H1 (cell line): ENCODE data around the gene BMAL2. TPM values are rescaled to one million over a fixed set of nuclear protein-coding genes. Genes with fewer than 3 reads are reported as not detected.

Experiments used
- CEBPB ChIP-seq: IDR thresholded peaks from 2 replicates; pipeline ENCODE4 v1.6.1; 2012; ENCODE audit warnings: low read depth, low read length
- CHD7 ChIP-seq: fragments of 300-600 bp; sonication (generic); IDR thresholded peaks from 2 replicates; pipeline ENCODE4 v1.7.1; 2012; ENCODE audit warnings: low read length, moderate library complexity, mild to moderate bottlenecking, inconsistent platforms; ENCODE audit not compliant: insufficient replicate concordance
- CTBP2 ChIP-seq: IDR thresholded peaks from 2 replicates; pipeline ENCODE4 v1.7.0; 2011; ENCODE audit warnings: borderline replicate concordance, mild to moderate bottlenecking, moderate library complexity, mixed read lengths, low read length; ENCODE audit not compliant: insufficient read depth, insufficient read length
- EP300 ChIP-seq, 2 experiments: IDR thresholded peaks; 1 replicate in 1 of 2; 2 replicates in 1 of 2; pipeline ENCODE4 v1.6.1; 2011 to 2012; ENCODE audit warnings: low read depth in 2 of 2, low read length in 2 of 2, mild to moderate bottlenecking in 2 of 2, borderline replicate concordance in 1 of 2, inconsistent platforms in 1 of 2, moderate library complexity in 1 of 2
- FOSL1 ChIP-seq: IDR thresholded peaks from 2 replicates; pipeline ENCODE4 v1.6.1; 2011; ENCODE audit warnings: mild to moderate bottlenecking, low read depth, low read length, moderate library complexity; ENCODE audit not compliant: insufficient read depth
- KDM4A ChIP-seq: IDR thresholded peaks from one replicate; pipeline ENCODE4 v1.7.1; 2012; ENCODE audit warnings: low read depth, mild to moderate bottlenecking, moderate library complexity, low read length, inconsistent platforms; ENCODE audit not compliant: severe bottlenecking
- KDM5A ChIP-seq: fragments of 200-600 bp; IDR thresholded peaks from 2 replicates; pipeline ENCODE4 v1.7.1; 2012; ENCODE audit warnings: mild to moderate bottlenecking, low read length, inconsistent platforms, mixed read lengths
- PHF8 ChIP-seq: fragments of 200-600 bp; sonication (generic); conservative IDR thresholded peaks from 2 replicates; pipeline ENCODE4 v1.7.1; 2012; ENCODE audit warnings: low read depth, mild to moderate bottlenecking, inconsistent platforms, low read length, moderate library complexity
- TAF7 ChIP-seq: optimal IDR thresholded peaks from 2 replicates; pipeline ENCODE3; 2011; ENCODE audit warnings: low read depth, mild to moderate bottlenecking, inconsistent platforms, low read length, moderate library complexity, borderline replicate concordance
- polyA plus RNA-seq, 7 experiments: library from polyadenylated mRNA; depleted of rRNA in 3 of 7; stranded (reverse) in 5 of 7; unstranded in 2 of 7; fragments of >200 nt in 5 of 7; fragments of 200-250 nt in 2 of 7; gene quantifications; 1 replicate in 5 of 7; 2 replicates in 1 of 7; 4 replicates in 1 of 7; pipeline versions ENCODE4 v1.2.1 to v1.2.3, GENCODE V29; 2011 to 2013; ENCODE audit warnings: missing spikeins in 2 of 7, mixed read lengths in 2 of 7
- total RNA-seq: library from RNA; stranded (reverse); fragmentation: NEBNext Ultra II Directional; extraction: Animal tissue kit (Norgen Biotek cat#: 25700); gene quantifications from 2 replicates; pipeline ENCODE4 v1.2.1, GENCODE V29; 2021

The BMAL2 gene
- total and polyA plus RNA-seq, 2 of the 8 experiments (the other 6 are each of a cell fraction or from before 2014, with no cell fraction given), result 3.2 to 20.6 TPM

DNA sequence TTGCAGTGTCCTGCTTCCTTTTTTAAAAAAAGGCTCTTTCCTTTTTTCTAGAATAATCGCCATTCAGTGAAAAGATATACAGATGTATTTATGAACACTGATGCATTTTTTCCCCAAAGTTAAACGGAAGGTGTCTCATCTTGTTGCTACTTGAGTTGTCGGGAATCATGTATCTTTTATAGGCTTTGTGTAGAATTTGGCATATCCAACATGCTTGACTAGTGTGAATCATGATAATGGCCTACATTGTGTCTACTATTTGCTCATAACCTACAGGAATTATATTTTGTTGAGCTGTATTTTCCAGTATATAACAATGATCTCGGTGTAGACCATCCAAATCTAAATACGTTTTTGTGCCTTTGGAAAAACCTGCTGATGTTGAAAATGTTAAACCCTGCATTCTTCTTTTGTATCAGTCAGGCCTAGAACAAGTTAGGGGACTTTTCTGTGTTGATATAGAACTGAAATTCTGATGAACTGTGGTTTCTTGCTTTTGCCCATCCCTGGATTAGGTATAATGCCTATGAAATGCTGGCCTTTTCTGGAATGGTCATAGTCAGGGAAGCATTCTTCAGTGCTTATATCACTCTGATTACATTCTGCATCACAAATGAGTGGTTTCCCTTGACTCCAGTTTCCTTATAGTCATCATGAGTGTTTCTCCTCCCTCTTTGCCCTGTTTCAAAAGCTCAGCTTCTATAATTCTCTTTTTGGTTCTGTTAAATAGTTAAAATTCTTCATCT lies 10.8 kb downstream of the BMAL2 start (continued):
- TF ChIP-seq CHD7 (no peak), EP300 (IDR thresholded peaks at IDR 0.05; ENCODE audit: borderline replicate concordance in 1 of 2, low read depth in 2 of 2, low read length in 2 of 2) (no peak), KDM4A (no peak), CEBPB (no peak), CTBP2 (no peak), FOSL1 (no peak), TAF7 (no peak), KDM5A (no peak), PHF8 (no peak)
